Prostate gland (tissue), 2 donors: ENCODE measurements around the gene NOXO1.

Source experiments
- CTCF ChIP-seq, 4 experiments: fragments of 200-600 bp in 2 of 4; fragments of 450-650 bp in 2 of 4; sonication (generic) in 2 of 4; IDR thresholded peaks; 1 replicate in 3 of 4; 2 replicates in 1 of 4; pipeline ENCODE4 v1.5.1; 2016 to 2019; ENCODE audit warnings: antibody characterized with exemption in 4 of 4, mild to moderate bottlenecking in 2 of 4, moderate library complexity in 2 of 4
- POLR2AphosphoS5 ChIP-seq: sonication (generic); formaldehyde crosslinking; IDR thresholded peaks from one replicate; pipeline ENCODE4 v1.6.1; 2017; ENCODE audit warnings: antibody characterized with exemption

GRCh38 chr16:1940273-1941161 lies 40.8 kb downstream of the NOXO1 start:
- TF ChIP-seq CTCF (IDR thresholded peaks at IDR 0.05) (no peak), POLR2AphosphoS5 (no peak)
